Heart right ventricle (tissue), 16 donors: ENCODE data around the gene ATPAF2. TPM values are rescaled to one million over a fixed set of nuclear protein-coding genes. Genes with fewer than 3 reads are reported as not detected.

Source experiments
- ATAC-seq, 8 donors: fragments of 200-7000 bp; cut with Tn5 transposase; one replicate each; pipeline ENCODE4 v1.9.1; 2020; ENCODE audit warnings: mild to moderate bottlenecking in 8 of 8, moderate library complexity in 8 of 8, moderate number of reproducible peaks in 1 of 8
- DNase-seq, 2 donors: peaks; one replicate each; pipeline ENCODE4 v3.0.0-alpha.2; 2020
- H3K27ac ChIP-seq, 10 donors: fragments of 200-600 bp; sonication (generic) in 2 of 10; one replicate each; pipeline versions ENCODE4 v1.5.0 to v1.8.0; 2020 to 2022; ENCODE audit warnings: mild to moderate bottlenecking in 3 of 10
- H3K27me3 ChIP-seq, 7 donors: fragments of 200-600 bp; one replicate each; pipeline ENCODE4 v1.8.0; 2021 to 2022; ENCODE audit warnings: mild to moderate bottlenecking in 2 of 7
- H3K36me3 ChIP-seq, 9 donors: fragments of 200-600 bp; sonication (generic) in 1 of 9; one replicate each; pipeline versions ENCODE4 v1.5.0 to v1.8.0; 2020 to 2022; ENCODE audit warnings: mild to moderate bottlenecking in 2 of 9
- H3K4me1 ChIP-seq, 9 donors: fragments of 200-600 bp; sonication (generic) in 1 of 9; one replicate each; pipeline versions ENCODE4 v1.5.0 to v1.8.0; 2020 to 2022; ENCODE audit warnings: mild to moderate bottlenecking in 4 of 9
- H3K4me3 ChIP-seq, 10 donors: fragments of 200-600 bp; sonication (generic) in 2 of 10; one replicate each; pipeline versions ENCODE4 v1.5.0 to v1.8.0; 2020 to 2022; ENCODE audit warnings: mild to moderate bottlenecking in 7 of 10, moderate library complexity in 2 of 10
- H3K9me3 ChIP-seq, 11 donors: fragments of 200-600 bp in 10 of 11; sonication (generic) in 2 of 11; one replicate each; pipeline versions ENCODE4 v1.5.0 to v1.8.0; 2013 to 2022; ENCODE audit warnings: mild to moderate bottlenecking in 2 of 11, control low read depth in 1 of 11, moderate library complexity in 1 of 11
- WGBS, 2 donors: extraction: QIAGEN DNeasy Blood & Tissue Kit; methylation state at CpG; one replicate each; pipeline ENCODE4 v1.1.7; 2013; ENCODE audit warnings: inconsistent platforms in 1 of 2; 5-methylcytosine and 5-hydroxymethylcytosine counted together
- intact Hi-C, 10 donors: fragments of 100-400 bp; cut with DNase I; formaldehyde crosslinking; loops; one replicate each; pipeline versions ENCODE4 v1.11.1 to v1.14.2; 2022
- polyA plus RNA-seq, 2 donors: library from polyadenylated mRNA; stranded (reverse); fragments of 200-250 nt; gene quantifications; one replicate each; pipeline ENCODE4 v1.2.3, GENCODE V29; 2013
- total RNA-seq, 10 donors: library from RNA; stranded (reverse); fragmentation: NEBNext Ultra II Directional in 3 of 10; extraction: Animal tissue kit (Norgen Biotek cat#: 25700) in 3 of 10; gene quantifications; one replicate each; pipeline versions ENCODE4 v1.2.1 to v1.2.4, GENCODE V29; 2021 to 2023
- TF ChIP-seq, protein P1 (sequence below), 9 donors: fragments of 200-600 bp; sonication (generic) in 2 of 9; IDR thresholded peaks; one replicate each; pipeline versions ENCODE4 v1.5.0 to v1.8.0; 2021 to 2022; ENCODE audit warnings: antibody characterized with exemption in 9 of 9, mild to moderate bottlenecking in 5 of 9, moderate library complexity in 1 of 9
- donor health status: Arrhythmogenic right ventricular cardiomyopathy.
- donor health status: ischemic (EF 13 %, LVEDD 7.1; RV severe dilation, severe dysfunction).
- donor health status: healthy with polysubstance abuse.
- donor health status: DM: no; HTN: yes; CAD: no.
- donor health status: DM: no; HTN: no; CAD: no.
- donor health status: ischemic (EF 25% LVEDD 6.9; RV normal size, moderate dysfunction).
- donor health status: ischemic (EF 25% LVEDD 5.7; RV mildly dilated, moderate dysfunction).
- donor health status: healthy.
- donor health status: DM: yes; HTN: yes; CAD: no.
- donor health status: Ischemic cardiomyopathy.
- donor health status: ischemic (EF 35%, LVEDD 5.7; RV mildly dilated, moderate dysfunction).
- donor health status: nonischemic (EF 11% LVEDD 7.7; RV severe dilation, severe dysfunction).
- donor health status: DM: yes; HTN: yes; CAD: no.
- donor health status: PGD.
- donor health status: ischemic (EF 29% LVEDD 5.4; RV normal size, mild dysfunction).
- donor health status: nonischemic (EF 23%, LVEDD 6.1; RV moderate dilation, normal function).

Gene ATPAF2
- total and polyA plus RNA-seq, 12 donors: 21.5 to 55.8 (median 37.4) TPM

DNA sequence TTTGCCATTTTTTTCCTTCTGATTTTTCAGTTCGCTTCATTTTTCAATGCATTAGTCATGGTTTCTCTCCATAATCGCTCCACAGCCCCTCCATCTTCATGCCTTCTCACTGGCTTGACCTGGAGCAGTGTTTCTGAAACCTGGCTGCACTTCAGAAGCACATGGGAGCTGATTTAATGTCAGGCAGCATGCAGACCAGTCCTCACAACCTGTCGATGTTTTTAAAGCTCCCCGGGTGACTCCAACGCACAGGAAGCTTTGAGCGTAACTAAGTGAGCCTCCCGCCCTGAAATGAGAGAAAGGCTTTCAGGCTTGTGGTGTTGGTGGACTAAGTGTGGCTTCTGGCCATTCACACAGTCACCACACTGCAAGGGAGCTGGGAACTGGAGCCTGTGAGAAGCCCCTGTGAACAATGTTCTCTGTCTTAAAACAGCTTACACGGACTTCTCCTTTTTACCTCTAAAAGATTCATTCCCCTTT, 31.9 kb upstream of the ATPAF2 start:
- Histone ChIP-seq H3K9me3 (no peaks in the 10 kb centered on the region), H3K4me3 (peak overlapping the region in 6 of 10 donors; percentile 2 to 23 (median 5)), H3K36me3 (peaks cover 0 to 20% (median 0%) of the 10 kb centered on the region in 9 donors), H3K27ac (no peak overlapping the region), H3K4me1 (peaks cover 0 to 6% (median 0%) of the 10 kb centered on the region in 9 donors), H3K27me3 (peaks cover 0 to 2% (median 0%) of the 10 kb centered on the region in 7 donors)
- TF ChIP-seq, protein P1, sequence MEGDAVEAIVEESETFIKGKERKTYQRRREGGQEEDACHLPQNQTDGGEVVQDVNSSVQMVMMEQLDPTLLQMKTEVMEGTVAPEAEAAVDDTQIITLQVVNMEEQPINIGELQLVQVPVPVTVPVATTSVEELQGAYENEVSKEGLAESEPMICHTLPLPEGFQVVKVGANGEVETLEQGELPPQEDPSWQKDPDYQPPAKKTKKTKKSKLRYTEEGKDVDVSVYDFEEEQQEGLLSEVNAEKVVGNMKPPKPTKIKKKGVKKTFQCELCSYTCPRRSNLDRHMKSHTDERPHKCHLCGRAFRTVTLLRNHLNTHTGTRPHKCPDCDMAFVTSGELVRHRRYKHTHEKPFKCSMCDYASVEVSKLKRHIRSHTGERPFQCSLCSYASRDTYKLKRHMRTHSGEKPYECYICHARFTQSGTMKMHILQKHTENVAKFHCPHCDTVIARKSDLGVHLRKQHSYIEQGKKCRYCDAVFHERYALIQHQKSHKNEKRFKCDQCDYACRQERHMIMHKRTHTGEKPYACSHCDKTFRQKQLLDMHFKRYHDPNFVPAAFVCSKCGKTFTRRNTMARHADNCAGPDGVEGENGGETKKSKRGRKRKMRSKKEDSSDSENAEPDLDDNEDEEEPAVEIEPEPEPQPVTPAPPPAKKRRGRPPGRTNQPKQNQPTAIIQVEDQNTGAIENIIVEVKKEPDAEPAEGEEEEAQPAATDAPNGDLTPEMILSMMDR (IDR thresholded peaks at IDR 0.05): no peak
- intact Hi-C loops: no loop called here
- WGBS, 2 donors: 20 to 24% methylated on average over 8 of the region's 8 CpGs
- DNase-seq: no peak
- ATAC-seq: peak in 1 of 8 donors; percentile 42

DNA sequence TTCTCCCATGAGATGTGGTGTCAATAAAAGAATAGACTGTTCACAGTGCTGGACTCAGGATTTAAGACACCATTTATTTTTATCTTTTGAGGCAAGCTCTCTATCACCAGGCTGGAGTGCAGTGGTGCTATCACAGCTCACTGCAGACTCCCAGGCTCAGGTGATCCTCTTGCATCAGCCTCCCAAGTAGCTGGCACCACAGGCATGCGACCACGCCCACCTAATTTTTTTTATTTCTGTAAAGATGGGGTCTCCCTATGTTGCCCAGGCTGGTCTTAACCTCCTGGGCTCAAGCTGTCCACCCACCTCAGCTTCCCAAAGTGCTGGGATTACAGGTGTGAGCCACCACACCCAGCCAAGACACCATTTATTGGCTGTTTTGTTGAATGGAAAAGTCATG, 30.1 kb upstream of the ATPAF2 start:
- no peak for DNase-seq
- Histone ChIP-seq H3K4me1 (peaks cover 0 to 6% (median 0%) of the 10 kb centered on the region in 9 donors), H3K4me3 (no peak overlapping the region), H3K27me3 (no peaks in the 10 kb centered on the region), H3K9me3 (no peaks in the 10 kb centered on the region), H3K36me3 (peaks cover 0 to 38% (median 12%) of the 10 kb centered on the region in 9 donors), H3K27ac (no peak overlapping the region)
- intact Hi-C loops: no loop called here
- TF ChIP-seq, protein P1 (IDR thresholded peaks at IDR 0.05): no peak
- 99 to 100% methylated on average over 2 of the region's 2 CpGs for WGBS, 2 donors
- no peak for ATAC-seq

DNA sequence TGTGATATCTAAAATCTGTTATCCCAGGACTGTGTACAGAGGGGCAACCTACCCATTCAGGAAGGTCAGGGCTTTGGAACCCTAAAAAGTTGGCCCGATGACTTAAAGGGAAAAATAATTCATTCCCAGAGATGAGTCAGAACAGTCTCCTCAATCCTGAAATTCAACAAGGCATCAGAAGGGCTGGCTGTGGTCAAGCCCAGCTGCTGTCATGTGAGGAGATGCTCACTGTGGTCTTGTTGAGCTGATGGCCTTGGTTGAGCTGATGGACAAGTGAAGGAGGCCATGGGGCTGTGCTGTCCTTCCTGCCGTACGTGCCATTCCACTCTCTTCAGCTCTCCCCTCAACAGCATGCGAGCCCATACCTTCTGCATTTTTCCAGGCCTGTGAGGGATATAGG, 27.9 kb upstream of the ATPAF2 start:
- DNase-seq: no peak
- H3K36me3 ChIP-seq: peaks cover 0 to 60% (median 16%) of the 10 kb centered on the region in 9 donors
- ATAC-seq: peak in 1 of 8 donors; percentile 41
- no peak overlapping the region for H3K4me3 ChIP-seq
- H3K9me3 ChIP-seq: no peaks in the 10 kb centered on the region
- 96 to 97% methylated on average over 4 of the region's 4 CpGs for WGBS, 2 donors
- intact Hi-C loops: no loop called here
- H3K27me3 ChIP-seq: no peaks in the 10 kb centered on the region
- TF ChIP-seq, protein P1 (IDR thresholded peaks at IDR 0.05): no peak
- H3K27ac ChIP-seq: no peak overlapping the region
- peaks cover 0 to 6% (median 0%) of the 10 kb centered on the region in 9 donors for H3K4me1 ChIP-seq

DNA sequence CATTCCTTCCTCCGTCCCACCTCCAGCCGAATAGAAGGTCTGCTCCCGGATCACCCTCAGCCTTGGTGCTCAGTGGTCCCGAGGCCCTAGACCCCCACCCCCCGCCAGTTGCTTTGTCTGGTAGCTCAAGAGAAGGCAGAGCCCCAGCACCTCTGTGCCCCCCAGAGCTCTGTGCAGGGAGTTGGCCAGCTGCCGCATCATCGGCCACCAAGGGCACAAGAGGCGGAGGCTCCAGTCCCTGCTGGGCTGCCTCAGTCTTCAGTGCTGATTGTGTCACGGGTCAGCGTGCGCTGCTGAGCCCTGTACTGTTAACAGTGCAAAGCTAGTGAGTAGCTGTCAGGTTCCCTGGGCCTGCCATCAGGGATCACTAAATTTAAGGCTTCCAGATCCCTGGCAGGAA, 26.6 kb upstream of the ATPAF2 start:
- Histone ChIP-seq H3K27ac (no peak overlapping the region), H3K4me1 (no peaks in the 10 kb centered on the region), H3K36me3 (peaks cover 0 to 73% (median 25%) of the 10 kb centered on the region in 9 donors), H3K4me3 (no peak overlapping the region), H3K9me3 (no peaks in the 10 kb centered on the region), H3K27me3 (no peaks in the 10 kb centered on the region)
- TF ChIP-seq, protein P1 (IDR thresholded peaks at IDR 0.05): no peak
- ATAC-seq: no peak
- no peak for DNase-seq
- WGBS, 2 donors: 95% methylated on average over 11 of the region's 11 CpGs
- intact Hi-C loops: no loop called here
